Loucy (cell line): ENCODE data around the gene PRR12.

Source experiments
- H2AFZ ChIP-seq: fragments of 200-600 bp; sonication (generic); 2 replicates; pipeline ENCODE4 v1.6.0; 2016; ENCODE audit warnings: antibody characterized with exemption, mild to moderate bottlenecking, low read length, moderate library complexity
- H3F3A ChIP-seq: fragments of 200-600 bp; 2 replicates; pipeline ENCODE4 v1.6.0; 2016; ENCODE audit warnings: antibody characterized with exemption, low read depth, mild to moderate bottlenecking
- H3K27me3 ChIP-seq: fragments of 200-600 bp; sonication (generic); 2 replicates; pipeline ENCODE4 v1.6.1; 2014; ENCODE audit warnings: low read length, mild to moderate bottlenecking; ENCODE audit not compliant: insufficient read depth, poor library complexity, severe bottlenecking
- H3K36me3 ChIP-seq: fragments of 200-600 bp; sonication (generic); 2 replicates; pipeline ENCODE4 v1.6.1; 2016; ENCODE audit warnings: low read length; ENCODE audit not compliant: insufficient read depth
- H3K4me1 ChIP-seq: fragments of 200-600 bp; sonication (generic); 2 replicates; pipeline ENCODE4 v1.5.1; 2014; ENCODE audit warnings: low read length, mild to moderate bottlenecking; ENCODE audit not compliant: insufficient read depth, poor library complexity, severe bottlenecking
- H3K4me2 ChIP-seq: fragments of 200-600 bp; sonication (generic); 2 replicates; pipeline ENCODE4 v1.6.0; 2014; ENCODE audit warnings: antibody characterized with exemption, low read length, low read depth, mild to moderate bottlenecking; ENCODE audit not compliant: poor library complexity, severe bottlenecking
- H3K4me3 ChIP-seq: fragments of 200-600 bp; sonication (generic); 2 replicates; pipeline ENCODE4 v1.5.1; 2014; ENCODE audit warnings: low read length, mild to moderate bottlenecking, mixed read lengths; ENCODE audit not compliant: poor library complexity, severe bottlenecking
- H3K79me2 ChIP-seq: fragments of 200-600 bp; sonication (generic); 2 replicates; pipeline ENCODE4 v1.6.1; 2014; ENCODE audit warnings: low read length; ENCODE audit not compliant: insufficient read depth
- H3K9ac ChIP-seq: fragments of 200-600 bp; sonication (generic); 2 replicates; pipeline ENCODE4 v1.6.0; 2014; ENCODE audit warnings: mild to moderate bottlenecking, low read depth, low read length, moderate library complexity; ENCODE audit not compliant: poor library complexity, severe bottlenecking
- H3K9me2 ChIP-seq: fragments of 200-600 bp; sonication (generic); replicated peaks from 2 replicates; pipeline ENCODE4 v1.6.1; 2016; ENCODE audit warnings: low read depth, low read length, mixed read lengths
- H3K9me3 ChIP-seq: fragments of 200-600 bp; sonication (generic); 2 replicates; pipeline ENCODE4 v1.6.1; 2014; ENCODE audit warnings: mild to moderate bottlenecking, antibody characterized with exemption, low read length, low read depth; ENCODE audit not compliant: insufficient read depth
- H4K20me1 ChIP-seq: fragments of 200-600 bp; sonication (generic); 2 replicates; pipeline ENCODE4 v1.6.0; 2014; ENCODE audit warnings: antibody characterized with exemption, low read length, mild to moderate bottlenecking; ENCODE audit not compliant: insufficient read depth, poor library complexity, severe bottlenecking
- CTCF ChIP-seq: fragments of 200-600 bp; sonication (generic); conservative IDR thresholded peaks from 2 replicates; pipeline ENCODE4 v1.5.1; 2014; ENCODE audit warnings: mild to moderate bottlenecking, antibody characterized with exemption, low read length
- EZH2phosphoT487 ChIP-seq: fragments of 200-600 bp; IDR thresholded peaks from 2 replicates; pipeline ENCODE4 v1.6.1; 2018; ENCODE audit warnings: antibody characterized with exemption, mild to moderate bottlenecking, moderate library complexity, borderline replicate concordance

The PRR12 gene

DNA sequence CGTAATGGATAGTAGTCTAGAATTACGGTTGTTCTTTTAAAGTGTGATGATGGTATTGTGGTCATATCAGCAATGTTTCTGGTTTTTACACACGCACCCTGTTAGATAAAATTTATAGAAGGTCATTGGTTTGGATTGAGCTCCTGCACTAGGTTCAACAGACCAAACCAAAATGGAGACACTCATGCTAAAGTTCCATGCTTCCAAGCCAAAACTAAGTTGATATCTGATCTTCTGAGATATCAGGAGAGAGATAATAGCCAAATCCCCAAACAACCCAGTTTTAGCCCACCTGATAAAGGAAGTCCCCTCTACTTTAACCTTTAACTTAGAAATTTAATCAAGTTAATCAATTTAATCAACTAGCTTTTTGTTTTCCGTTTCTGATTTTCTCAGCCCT lies 11.8 kb upstream of the PRR12 start:
- peak overlapping the region; percentile 93 for H3K9ac ChIP-seq
- peaks cover 21% of the 10 kb centered on the region for H4K20me1 ChIP-seq
- H3K4me3 ChIP-seq, result peak overlapping the region; percentile 86
- H3K79me2 ChIP-seq, result peaks cover 55% of the 10 kb centered on the region
- no peaks in the 10 kb centered on the region for H3K9me3 ChIP-seq
- TF ChIP-seq EZH2phosphoT487 (no peak), CTCF (no peak)
- peak overlapping the region; percentile 77 for H3K4me2 ChIP-seq
- H3F3A ChIP-seq, result no peaks in the 10 kb centered on the region
- H3K9me2 ChIP-seq, result no peaks in the 10 kb centered on the region
- no peak overlapping the region for H2AFZ ChIP-seq
- H3K36me3 ChIP-seq, result 0 out of 2 replicates have a peak, but pooled peaks cover 2% of the 10 kb centered on the region
- H3K4me1 ChIP-seq, result peaks cover 20% of the 10 kb centered on the region
- H3K27me3 ChIP-seq, result no peaks in the 10 kb centered on the region

DNA sequence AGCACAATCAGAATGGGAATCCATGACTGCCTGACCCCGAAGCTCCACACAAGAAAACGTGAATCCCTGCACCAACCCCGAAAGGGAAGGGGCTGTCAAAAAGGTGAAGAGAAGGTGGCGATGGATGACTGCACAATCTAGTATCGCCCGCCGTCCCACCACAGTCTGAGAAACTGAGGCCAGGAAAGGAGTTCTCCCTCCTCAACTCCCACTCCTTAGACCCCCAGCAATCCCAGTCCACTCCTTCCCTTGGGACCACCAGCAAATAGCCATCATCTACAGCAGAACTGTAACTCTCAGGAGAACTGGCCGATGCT lies 11.1 kb upstream of the PRR12 start:
- no peak for TF ChIP-seq EZH2phosphoT487
- TF ChIP-seq CTCF, result no peak

GRCh38 chr19:49580264-49581006 lies 10.5 kb upstream of the PRR12 start, which contains the start of gene NOSIP:
NOSIP (minus strand) TSS chr19:49580556; CDS start chr19:49560691, 19,865 bp downstream.
- peaks cover 45% of the 10 kb centered on the region for H3K79me2 ChIP-seq
- no peaks in the 10 kb centered on the region for H3K9me2 ChIP-seq
- peak within 1 kb of the TSS; percentile 97 for H2AFZ ChIP-seq
- H3K9ac ChIP-seq, result peak within 1 kb of the TSS; percentile 93
- peak within 1 kb of the TSS; percentile 77 for H3K4me2 ChIP-seq
- no peaks in the 10 kb centered on the region for H3F3A ChIP-seq
- 0 out of 2 replicates have a peak, but pooled peaks cover 2% of the 10 kb centered on the region for H3K36me3 ChIP-seq
- peaks cover 21% of the 10 kb centered on the region for H4K20me1 ChIP-seq
- TF ChIP-seq CTCF (no peak), EZH2phosphoT487 (no peak)
- H3K27me3 ChIP-seq, result no peaks in the 10 kb centered on the region
- no peaks in the 10 kb centered on the region for H3K9me3 ChIP-seq
- peak within 1 kb of the TSS; percentile 86 for H3K4me3 ChIP-seq
- H3K4me1 ChIP-seq, result peaks cover 20% of the 10 kb centered on the region

More for the DNA sequence above, 11.1 kb upstream of the PRR12 start:
- no peaks in the 10 kb centered on the region for H3K9me3 ChIP-seq
- H3K4me1 ChIP-seq, result peaks cover 20% of the 10 kb centered on the region
- 0 out of 2 replicates have a peak, but pooled peaks cover 2% of the 10 kb centered on the region for H3K36me3 ChIP-seq
- peaks cover 21% of the 10 kb centered on the region for H4K20me1 ChIP-seq
- H3F3A ChIP-seq, result no peaks in the 10 kb centered on the region
- H3K9me2 ChIP-seq, result no peaks in the 10 kb centered on the region
- peak overlapping the region; percentile 93 for H3K9ac ChIP-seq
- peak overlapping the region; percentile 77 for H3K4me2 ChIP-seq
- peak overlapping the region; percentile 86 for H3K4me3 ChIP-seq
- 0 out of 2 replicates have a peak overlapping the region, but pooled peaks have one; percentile 29 for H2AFZ ChIP-seq
- H3K79me2 ChIP-seq, result peaks cover 49% of the 10 kb centered on the region
- H3K27me3 ChIP-seq, result no peaks in the 10 kb centered on the region
